GM11168 (cell line): Measurements from ENCODE around the gene ALDH9A1.
"Not testable (repeated sequence)": the region's sequence is repeated elsewhere in the genome, so short reads cannot be mapped to it uniquely, and the experiment has no call there.

Experiments used
- in situ Hi-C: fragments of 300-500 bp; cut with MboI; formaldehyde crosslinking; loops from one replicate; pipeline ENCODE4 v1.12.0; 2022; ENCODE audit warnings: low sequenced_read_pairs; ENCODE audit not compliant: unreplicated experiment

Gene ALDH9A1

GRCh38 chr1:165697881-165698760, at the start of gene ALDH9A1:
ALDH9A1 (minus strand) TSS chr1:165698562; CDS start chr1:165698558, 4 bp downstream.
- in situ Hi-C loops, result no loop called here

- in situ Hi-C loops, result no loop called here
Measured at GRCh38 chr1:165747632-165748447, 49.5 kb upstream of the ALDH9A1 start.

DNA sequence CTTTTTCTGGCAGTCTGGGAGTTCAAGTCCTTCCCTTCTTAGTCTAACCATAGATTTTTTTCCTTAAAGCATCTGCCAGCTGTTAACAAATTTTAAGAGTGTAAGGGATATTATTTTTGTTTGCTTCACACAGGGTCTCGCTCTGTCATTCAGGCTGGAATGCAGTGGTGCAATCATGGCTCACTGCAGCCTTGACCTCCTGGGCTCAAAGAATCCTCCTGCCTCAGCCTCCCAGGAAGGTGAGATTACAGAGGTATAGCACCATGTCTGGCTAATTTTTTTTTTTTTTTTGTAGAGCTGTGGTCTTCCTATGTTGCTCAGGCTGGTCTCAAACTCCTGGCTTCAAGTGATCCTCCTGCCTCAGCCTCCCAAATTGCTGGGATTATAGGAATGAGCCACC, 46.6 kb upstream of the ALDH9A1 start:
- in situ Hi-C loops, result not testable (repeated sequence)

- in situ Hi-C loops, result no loop called here
Measured at GRCh38 chr1:165742194-165742593, 43.8 kb upstream of the ALDH9A1 start.

GRCh38 chr1:165738794-165739193, 40.4 kb upstream of the ALDH9A1 start:
- in situ Hi-C loops, result no loop called here

DNA sequence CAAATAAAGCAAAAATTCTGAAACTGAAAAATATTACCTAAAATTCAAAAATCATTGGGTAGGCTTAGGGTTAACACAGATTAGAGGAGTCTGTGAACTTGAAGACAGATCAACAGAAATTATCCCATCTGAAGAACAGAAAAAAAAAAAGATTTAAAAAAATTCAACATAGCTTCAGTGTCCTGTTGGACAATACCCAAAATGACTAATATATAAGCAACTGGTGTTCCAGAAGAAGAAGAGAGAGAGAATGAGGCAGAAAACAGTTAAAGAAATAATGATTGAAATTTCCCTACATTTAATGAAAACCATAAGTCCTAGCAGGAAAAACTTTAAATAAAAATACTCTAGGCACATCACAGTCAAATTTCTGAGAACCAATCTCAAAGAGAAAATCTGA, 38.8 kb upstream of the ALDH9A1 start:
- in situ Hi-C loops, result no loop called here

- in situ Hi-C loops, result no loop called here
Measured at GRCh38 chr1:165734906-165735305, 36.5 kb upstream of the ALDH9A1 start.

GRCh38 chr1:165726841-165727240, 28.5 kb upstream of the ALDH9A1 start:
- in situ Hi-C loops, result no loop called here

GRCh38 chr1:165726169-165726568, 27.8 kb upstream of the ALDH9A1 start:
- in situ Hi-C loops, result no loop called here

GRCh38 chr1:165717918-165718515, 19.7 kb upstream of the ALDH9A1 start:
- in situ Hi-C loops, result loop anchor here (5.0 kb wide), 1 partner anchor 199 kb away; no protein-coding TSS in a partner anchor

- in situ Hi-C loops, result loop anchor here (5.0 kb wide), 1 partner anchor 201 kb away; no protein-coding TSS in a partner anchor
Measured at GRCh38 chr1:165716265-165717051, 18.1 kb upstream of the ALDH9A1 start.

DNA sequence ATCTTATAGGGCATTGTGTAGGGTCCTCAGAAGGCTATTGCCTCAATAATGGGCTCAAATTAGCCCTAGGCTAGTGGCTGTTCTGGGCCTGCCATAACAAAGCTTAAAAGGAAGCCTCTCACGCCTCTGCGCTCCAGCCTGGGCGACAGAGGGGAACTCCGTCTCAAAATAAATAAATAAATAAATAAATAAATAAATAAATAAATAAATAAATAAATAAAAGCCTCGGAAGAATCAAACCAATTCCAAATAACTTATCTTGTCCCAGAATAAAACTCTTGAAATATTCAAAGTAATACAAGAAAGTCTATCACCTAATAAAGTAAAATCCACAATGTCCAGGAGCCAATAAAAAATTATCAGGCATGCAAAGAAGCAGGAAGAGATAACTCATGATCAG, 14.4 kb upstream of the ALDH9A1 start:
- in situ Hi-C loops, result no loop called here

DNA sequence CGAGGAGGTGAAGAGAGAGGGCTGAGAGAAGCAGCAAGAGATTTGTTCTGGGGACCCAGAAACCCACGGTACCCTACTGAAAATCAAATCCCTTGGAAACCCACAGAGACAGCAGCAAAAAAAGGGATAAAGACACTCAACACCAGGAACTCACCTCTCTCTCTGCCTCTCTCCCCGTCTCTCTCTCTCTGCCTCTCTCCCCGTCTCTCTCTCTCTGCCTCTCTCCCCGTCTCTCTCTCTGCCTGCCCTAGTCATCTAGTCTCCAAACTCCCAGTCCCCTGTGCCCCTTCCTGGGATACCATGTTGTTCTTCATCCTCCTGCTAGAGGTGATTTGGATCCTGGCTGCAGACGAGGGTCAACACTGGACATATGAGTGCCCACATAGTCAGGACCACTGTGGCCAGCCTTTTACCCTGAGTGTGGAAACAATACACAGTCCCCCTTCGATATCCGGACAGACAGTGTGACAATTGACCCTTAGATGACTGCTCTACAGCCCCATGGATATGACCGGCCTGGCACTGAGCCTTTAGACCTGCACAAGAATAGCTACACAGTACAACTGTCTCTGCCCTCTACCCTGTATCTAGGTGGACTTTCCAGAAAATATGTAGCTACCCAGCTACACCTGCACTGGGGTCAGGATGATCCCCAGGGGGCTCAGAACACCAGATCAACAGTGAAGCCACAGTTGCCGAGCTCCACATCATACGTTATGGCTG, 9.8 kb upstream of the ALDH9A1 start:
- in situ Hi-C loops, result no loop called here

- in situ Hi-C loops, result no loop called here
Measured at GRCh38 chr1:165703648-165704047, 5.3 kb upstream of the ALDH9A1 start.

- in situ Hi-C loops, result not testable (repeated sequence)
Measured at GRCh38 chr1:165701922-165702321, 3.6 kb upstream of the ALDH9A1 start.

GRCh38 chr1:165699577-165699976, 1.2 kb upstream of the ALDH9A1 start:
- in situ Hi-C loops, result no loop called here

DNA sequence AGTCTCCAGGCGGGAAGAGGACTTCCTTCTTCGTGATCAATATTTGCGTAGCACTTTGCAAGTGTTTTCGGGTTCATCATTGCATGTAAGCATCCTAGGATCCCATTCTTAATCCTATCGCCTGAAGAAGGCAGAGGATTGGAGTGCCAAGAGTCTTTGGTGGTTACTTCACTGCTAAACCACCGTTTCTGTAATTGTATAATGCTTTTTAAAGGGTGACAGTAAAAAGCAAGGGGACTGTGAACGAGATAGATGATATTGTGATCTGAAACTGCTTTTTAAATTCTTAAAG, 345 bp upstream of the ALDH9A1 start:
- in situ Hi-C loops, result no loop called here

- in situ Hi-C loops, result no loop called here
Measured at GRCh38 chr1:165697491-165697880, 876 bp downstream of the ALDH9A1 start.

DNA sequence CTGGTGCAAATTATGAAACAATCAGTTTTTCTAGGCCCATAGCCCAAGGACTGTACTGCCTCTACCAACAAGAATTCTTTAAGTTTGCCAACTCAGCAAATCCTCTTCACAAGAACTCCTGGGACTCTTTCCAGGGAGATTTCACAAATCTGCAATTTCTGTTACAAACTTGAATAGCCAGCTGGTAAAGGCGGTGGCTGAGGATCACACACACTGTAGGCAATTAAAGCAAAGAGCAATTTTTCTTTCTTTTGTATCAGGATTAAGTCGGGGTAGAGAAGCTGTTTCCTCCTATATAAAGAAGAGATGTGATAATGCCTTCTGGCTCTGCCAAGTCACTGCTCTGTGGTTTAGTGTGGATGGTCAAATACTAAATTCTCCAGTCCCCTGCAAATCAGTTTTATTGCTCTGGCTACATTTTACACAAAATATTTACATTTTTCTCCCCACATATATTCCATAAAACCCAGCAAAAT, 1.7 kb downstream of the ALDH9A1 start:
- in situ Hi-C loops, result no loop called here
